Heart left ventricle (tissue), 16 donors: ENCODE measurements around the gene FAAP100. TPM values are rescaled to one million over a fixed set of nuclear protein-coding genes. Genes with fewer than 3 reads are reported as not detected.

ENCODE experiments used
- ATAC-seq, 4 donors: fragments of 200-7000 bp; cut with Tn5 transposase; one replicate each; pipeline ENCODE4 v1.9.1; 2020 to 2022; ENCODE audit warnings: moderate library complexity in 4 of 4, mild to moderate bottlenecking in 3 of 4, moderate number of reproducible peaks in 1 of 4
- DNase-seq, 5 donors: peaks; one replicate each; pipeline ENCODE4 v3.0.0-alpha.2; 2020
- H3K27ac ChIP-seq, 12 donors: fragments of 200-600 bp; sonication (generic) in 4 of 12; one replicate each; pipeline versions ENCODE4 v1.5.0 to v1.8.0; 2016 to 2022; ENCODE audit warnings: mild to moderate bottlenecking in 2 of 12
- H3K27me3 ChIP-seq, 9 donors: fragments of 200-600 bp; sonication (generic) in 2 of 9; one replicate each; pipeline versions ENCODE4 v1.5.1 to v1.8.0; 2016 to 2022; ENCODE audit warnings: mild to moderate bottlenecking in 3 of 9
- H3K36me3 ChIP-seq, 9 donors: fragments of 200-600 bp; sonication (generic) in 2 of 9; one replicate each; pipeline versions ENCODE4 v1.5.0 to v1.8.0; 2018 to 2022; ENCODE audit warnings: mild to moderate bottlenecking in 2 of 9
- H3K4me1 ChIP-seq, 12 donors: fragments of 200-600 bp; sonication (generic) in 4 of 12; one replicate each; pipeline versions ENCODE4 v1.5.0 to v1.8.0; 2016 to 2022; ENCODE audit warnings: mild to moderate bottlenecking in 3 of 12
- H3K4me3 ChIP-seq, 12 donors: fragments of 200-600 bp; sonication (generic) in 4 of 12; one replicate each; pipeline versions ENCODE4 v1.5.0 to v1.8.0; 2017 to 2022; ENCODE audit warnings: mild to moderate bottlenecking in 9 of 12, moderate library complexity in 4 of 12
- H3K9me3 ChIP-seq, 12 donors: fragments of 200-600 bp; sonication (generic) in 4 of 12; one replicate each; pipeline versions ENCODE4 v1.5.0 to v1.8.0; 2016 to 2022; ENCODE audit warnings: mild to moderate bottlenecking in 1 of 12
- POLR2A ChIP-seq, 2 donors: fragments of 450-650 bp; IDR thresholded peaks; one replicate each; pipeline ENCODE4 v1.6.1; 2017; ENCODE audit warnings: antibody characterized with exemption in 2 of 2, mild to moderate bottlenecking in 2 of 2, moderate library complexity in 2 of 2
- WGBS, 4 donors: extraction: QIAGEN DNeasy Blood & Tissue Kit in 2 of 4; methylation state at CpG; one replicate each; pipeline versions ENCODE4 v1.1.5 to v1.1.7; 2013 to 2018; 5-methylcytosine and 5-hydroxymethylcytosine counted together
- intact Hi-C, 10 donors: fragments of 100-400 bp; cut with DNase I; formaldehyde crosslinking; loops; one replicate each; pipeline versions ENCODE4 v1.11.1 to v1.14.2; 2022
- long read RNA-seq, 3 donors: library from polyadenylated mRNA; unstranded; transcript quantifications; one replicate each; pipeline ENCODE4 v2.0.0, GENCODE V29; 2020 to 2021
- polyA plus RNA-seq, 2 donors: library from polyadenylated mRNA; stranded (reverse); fragments of 200-250 nt; gene quantifications; one replicate each; pipeline ENCODE4 v1.2.3, GENCODE V29; 2013
- total RNA-seq, 9 donors: library from RNA; depleted of rRNA in 2 of 9; stranded (reverse); fragments of >200 nt in 2 of 9; fragmentation: NEBNext Ultra II Directional in 3 of 9; extraction: Animal tissue kit (Norgen Biotek cat#: 25700) in 3 of 9; gene quantifications; one replicate each; pipeline versions ENCODE4 v1.1.0 to v1.2.4, GENCODE V29; 2016 to 2023
- TF ChIP-seq, protein P1 (sequence below), 12 donors: fragments of 200-600 bp; sonication (generic) in 4 of 12; IDR thresholded peaks; one replicate each; pipeline versions ENCODE4 v1.5.0 to v1.8.0; 2018 to 2022; ENCODE audit warnings: antibody characterized with exemption in 12 of 12, mild to moderate bottlenecking in 5 of 12
- donor health status: ischemic (EF 13 %, LVEDD 7.1; RV severe dilation, severe dysfunction).
- donor health status: healthy with polysubstance abuse.
- donor health status: DM: no; HTN: yes; CAD: no.
- donor health status: DM: no; HTN: no; CAD: no.
- donor health status: ischemic (EF 25% LVEDD 6.9; RV normal size, moderate dysfunction).
- donor health status: ischemic (EF 25% LVEDD 5.7; RV mildly dilated, moderate dysfunction).
- donor health status: healthy.
- donor health status: DM: yes; HTN: yes; CAD: no.
- donor health status: ischemic (EF 35%, LVEDD 5.7; RV mildly dilated, moderate dysfunction).
- donor health status: nonischemic (EF 11% LVEDD 7.7; RV severe dilation, severe dysfunction).
- donor health status: DM: yes; HTN: yes; CAD: no.
- donor health status: PGD.
- donor health status: ischemic (EF 29% LVEDD 5.4; RV normal size, mild dysfunction).
- donor health status: nonischemic (EF 23%, LVEDD 6.1; RV moderate dilation, normal function).

FAAP100 gene, protein sequence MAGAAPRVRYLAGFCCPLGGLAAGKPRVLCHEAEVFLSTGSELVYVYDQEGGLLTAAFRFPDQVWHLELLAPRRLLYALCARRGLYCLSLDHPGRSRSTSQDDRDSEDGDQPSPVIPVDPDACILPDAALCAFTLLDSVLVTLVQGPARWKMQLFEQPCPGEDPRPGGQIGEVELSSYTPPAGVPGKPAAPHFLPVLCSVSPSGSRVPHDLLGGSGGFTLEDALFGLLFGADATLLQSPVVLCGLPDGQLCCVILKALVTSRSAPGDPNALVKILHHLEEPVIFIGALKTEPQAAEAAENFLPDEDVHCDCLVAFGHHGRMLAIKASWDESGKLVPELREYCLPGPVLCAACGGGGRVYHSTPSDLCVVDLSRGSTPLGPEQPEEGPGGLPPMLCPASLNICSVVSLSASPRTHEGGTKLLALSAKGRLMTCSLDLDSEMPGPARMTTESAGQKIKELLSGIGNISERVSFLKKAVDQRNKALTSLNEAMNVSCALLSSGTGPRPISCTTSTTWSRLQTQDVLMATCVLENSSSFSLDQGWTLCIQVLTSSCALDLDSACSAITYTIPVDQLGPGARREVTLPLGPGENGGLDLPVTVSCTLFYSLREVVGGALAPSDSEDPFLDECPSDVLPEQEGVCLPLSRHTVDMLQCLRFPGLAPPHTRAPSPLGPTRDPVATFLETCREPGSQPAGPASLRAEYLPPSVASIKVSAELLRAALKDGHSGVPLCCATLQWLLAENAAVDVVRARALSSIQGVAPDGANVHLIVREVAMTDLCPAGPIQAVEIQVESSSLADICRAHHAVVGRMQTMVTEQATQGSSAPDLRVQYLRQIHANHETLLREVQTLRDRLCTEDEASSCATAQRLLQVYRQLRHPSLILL
- 10 to 100 TPM; 10.1 to 21.6 (median 13.5) TPM for total RNA-seq
- polyA plus RNA-seq: 10 to 100 TPM; 17.0 to 18.7 TPM
- long read RNA-seq, donor 1, transcript FAAP100-202 (5 exons, 2,996 nt): major isoform, 16 of 24 reads
- long read RNA-seq, donor 1, partial matches to known transcripts: 3 of 24 reads
- long read RNA-seq, donor 1, other reads (novel, unspliced or antisense): 1 of 24 reads
- long read RNA-seq, donor 2, transcript FAAP100-201 (9 exons, 3,627 nt): minor isoform, 18 of 71 reads
- long read RNA-seq, donor 2, transcript FAAP100-202 (5 exons, 2,996 nt): major isoform, 26 of 71 reads
- long read RNA-seq, donor 2, partial matches to known transcripts: 22 of 71 reads
- long read RNA-seq, donor 2, other reads (novel, unspliced or antisense): 4 of 71 reads
- long read RNA-seq, donor 3, transcript FAAP100-202 (5 exons, 2,996 nt): major isoform, 17 of 34 reads
- long read RNA-seq, donor 3, partial matches to known transcripts: 6 of 34 reads
- long read RNA-seq, donor 3, other reads (novel, unspliced or antisense): 7 of 34 reads

- 0 to 1% (median 1%) methylated on average over 36 to 85 of the region's 85 CpGs for WGBS, 4 donors
- peak; percentile 3 to 73 (median 71) for ATAC-seq
Measured at GRCh38 chr17:81552244-81553017, at the start of gene FAAP100. Gene FAAP100 (minus strand): TSS chr17:81552353. CDS start chr17:81552330, 23 bp downstream.

DNA sequence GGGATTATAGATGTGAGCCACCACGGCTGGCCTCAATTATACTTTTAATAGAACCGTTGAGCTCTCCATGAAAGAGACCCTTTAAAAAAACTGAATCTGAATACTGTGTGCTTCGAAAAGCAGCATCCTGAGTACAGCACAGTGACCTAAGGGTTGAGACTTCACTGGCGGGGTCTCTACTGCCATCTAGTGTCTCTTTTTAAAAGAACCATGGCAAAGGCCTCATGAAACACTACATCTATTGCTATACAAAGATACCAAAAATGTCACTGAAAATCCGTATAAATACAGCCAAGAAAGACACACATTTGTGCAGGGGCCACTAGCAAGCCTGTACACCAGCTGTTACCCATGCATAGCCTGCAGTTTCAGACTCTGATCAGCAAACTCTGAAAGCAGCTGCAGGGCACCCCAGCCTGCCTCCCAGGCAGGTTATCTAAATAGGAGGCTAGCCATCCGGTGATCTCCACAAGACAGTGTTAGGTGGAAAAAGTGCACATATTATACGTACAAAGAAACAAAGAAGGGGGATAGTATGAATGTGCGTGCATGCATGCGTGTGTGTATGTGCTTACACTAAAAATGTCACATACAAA lies 49.5 kb upstream of the FAAP100 start:
- Histone ChIP-seq H3K4me3 (no peak overlapping the region), H3K27me3 (no peaks in the 10 kb centered on the region), H3K9me3 (no peaks in the 10 kb centered on the region), H3K27ac (no peak overlapping the region), H3K4me1 (peaks cover 0 to 21% (median 8%) of the 10 kb centered on the region in 12 donors), H3K36me3 (peaks cover 2 to 99% (median 89%) of the 10 kb centered on the region in 9 donors)
- 35 to 43% (median 36%) methylated on average over 9 of the region's 9 CpGs for WGBS, 4 donors
- no peak for TF ChIP-seq POLR2A (IDR thresholded peaks at IDR 0.05)
- TF ChIP-seq, protein P1, sequence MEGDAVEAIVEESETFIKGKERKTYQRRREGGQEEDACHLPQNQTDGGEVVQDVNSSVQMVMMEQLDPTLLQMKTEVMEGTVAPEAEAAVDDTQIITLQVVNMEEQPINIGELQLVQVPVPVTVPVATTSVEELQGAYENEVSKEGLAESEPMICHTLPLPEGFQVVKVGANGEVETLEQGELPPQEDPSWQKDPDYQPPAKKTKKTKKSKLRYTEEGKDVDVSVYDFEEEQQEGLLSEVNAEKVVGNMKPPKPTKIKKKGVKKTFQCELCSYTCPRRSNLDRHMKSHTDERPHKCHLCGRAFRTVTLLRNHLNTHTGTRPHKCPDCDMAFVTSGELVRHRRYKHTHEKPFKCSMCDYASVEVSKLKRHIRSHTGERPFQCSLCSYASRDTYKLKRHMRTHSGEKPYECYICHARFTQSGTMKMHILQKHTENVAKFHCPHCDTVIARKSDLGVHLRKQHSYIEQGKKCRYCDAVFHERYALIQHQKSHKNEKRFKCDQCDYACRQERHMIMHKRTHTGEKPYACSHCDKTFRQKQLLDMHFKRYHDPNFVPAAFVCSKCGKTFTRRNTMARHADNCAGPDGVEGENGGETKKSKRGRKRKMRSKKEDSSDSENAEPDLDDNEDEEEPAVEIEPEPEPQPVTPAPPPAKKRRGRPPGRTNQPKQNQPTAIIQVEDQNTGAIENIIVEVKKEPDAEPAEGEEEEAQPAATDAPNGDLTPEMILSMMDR (IDR thresholded peaks at IDR 0.05): peak; percentile 75 to 90 (median 84)
- DNase-seq (no peak), ATAC-seq (peak; percentile 35 to 85 (median 84))
- intact Hi-C loops: loop anchor here (2.0 to 10.0 kb wide), 11 partner anchors 39 to 459 kb away; partner anchors contain the start of genes ACTG1 (in 1 of the 10) and FAAP100 (in 1 of the 10)

More at GRCh38 chr17:81552244-81553017, at the start of gene FAAP100:
- DNase-seq: peak; percentile 79 to 90 (median 83)
- H3K36me3 ChIP-seq: peaks cover 0 to 44% (median 31%) of the 10 kb centered on the region in 9 donors
- peaks cover 0 to 58% (median 35%) of the 10 kb centered on the region in 12 donors for H3K4me1 ChIP-seq
- intact Hi-C loops: loop anchor here in 5 of 10 donors (5.0 kb wide), 4 partner anchors 35 to 65 kb away; partner anchors contain the start of gene ACTG1 (in 1 of the 5)
- no peaks in the 10 kb centered on the region for H3K9me3 ChIP-seq
- H3K27ac ChIP-seq: peak within 1 kb of the TSS; percentile 77 to 95 (median 90)
- TF ChIP-seq, protein P1 (IDR thresholded peaks at IDR 0.05): no peak
- TF ChIP-seq POLR2A (IDR thresholded peaks at IDR 0.05): peak in 1 of 2 donors; percentile 93
- H3K27me3 ChIP-seq: no peaks in the 10 kb centered on the region
- H3K4me3 ChIP-seq: peak within 1 kb of the TSS; percentile 82 to 100 (median 92)
